ENCODE results near the gene TOX2. TPM values are rescaled to one million over a fixed set of nuclear protein-coding genes. Genes with fewer than 3 reads are reported as not detected.

The TOX2 gene
- total RNA-seq, 1 donor from 2014 or later: 5.0 TPM

DNA sequence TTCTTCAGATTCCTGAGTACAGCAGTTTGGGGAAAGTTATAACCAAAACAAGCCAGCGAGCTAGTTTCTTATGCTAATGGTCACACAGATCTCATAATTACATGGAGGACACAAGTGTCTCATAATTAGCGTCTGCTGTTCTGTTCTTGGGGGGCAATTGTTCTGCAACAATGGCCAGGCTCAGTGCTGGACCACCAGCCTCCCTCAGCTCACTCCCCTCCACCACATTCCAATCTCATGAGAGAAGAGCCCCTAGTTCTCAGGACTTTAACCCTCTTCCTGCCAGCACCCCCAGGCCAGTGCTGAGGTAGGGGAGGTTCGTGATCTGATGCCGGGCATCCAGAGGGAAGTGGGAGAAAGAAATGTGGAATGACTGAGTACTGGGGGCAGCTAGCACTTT, 20.2 kb upstream of the TOX2 start:
- peaks cover 1% of the 10 kb centered on the region for H3K9me3 Mint-ChIP-seq (ENCODE audit: unreplicated experiment)
- TF ChIP-seq CTCF (IDR thresholded peaks at IDR 0.05; ENCODE audit: unreplicated experiment): no peak
- peaks cover 4% of the 10 kb centered on the region for H3K27me3 Mint-ChIP-seq (ENCODE audit: unreplicated experiment)
- no peak overlapping the region for H3K27ac Mint-ChIP-seq (ENCODE audit: unreplicated experiment)
- H3K4me1 Mint-ChIP-seq (ENCODE audit: unreplicated experiment): no peaks in the 10 kb centered on the region
- H3K4me3 Mint-ChIP-seq (ENCODE audit: unreplicated experiment): no peak overlapping the region
- DNase-seq (ENCODE audit: low spot score): no peak
- no peaks in the 10 kb centered on the region for H3K36me3 Mint-ChIP-seq (ENCODE audit: low read depth, unreplicated experiment)

- no peak overlapping the region for H3K27ac Mint-ChIP-seq (ENCODE audit: unreplicated experiment)
- H3K9me3 Mint-ChIP-seq (ENCODE audit: unreplicated experiment): no peaks in the 10 kb centered on the region
These were observed 19.4 kb upstream of the TOX2 start for GRCh38 chr20:43895235-43895634.

DNA sequence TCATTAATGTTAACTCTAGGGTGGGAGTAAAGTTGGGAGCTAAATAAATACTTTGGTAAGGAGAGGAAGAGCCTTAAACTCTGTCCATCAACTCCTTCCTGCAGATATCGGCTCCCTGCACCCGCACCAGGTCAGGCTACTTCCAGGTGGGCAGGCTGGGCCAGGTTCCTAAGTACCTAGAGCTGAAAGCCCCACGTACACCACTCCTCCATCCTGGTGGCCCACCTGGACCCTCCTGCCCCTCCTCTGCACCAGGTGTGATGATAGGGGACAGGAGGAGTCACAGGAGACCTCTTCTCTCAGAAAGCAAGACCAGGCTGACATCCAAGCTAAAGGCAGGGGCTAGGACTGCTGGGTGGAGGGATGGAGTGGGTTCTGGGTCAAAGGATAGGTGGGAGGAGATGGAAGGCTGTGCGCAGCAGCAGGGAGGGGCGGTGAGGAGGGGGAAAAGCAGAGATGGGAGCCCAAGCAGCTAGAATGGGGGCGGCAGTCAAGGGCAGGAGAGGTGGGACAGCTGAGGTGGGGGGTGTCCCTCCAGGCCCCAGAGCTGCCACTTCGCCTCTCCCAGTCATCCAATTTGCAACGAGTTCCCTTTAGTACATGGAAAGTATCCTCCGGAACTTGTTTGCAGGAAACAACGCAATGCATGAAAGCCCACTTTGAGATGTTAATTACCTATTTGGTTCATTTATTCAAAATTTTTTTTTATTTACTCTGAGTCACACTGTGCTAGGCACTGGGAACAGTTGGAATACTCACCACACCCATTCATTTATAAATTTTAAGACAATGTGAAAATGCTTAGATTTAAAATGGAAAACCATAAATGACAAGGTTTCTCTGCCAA, 15.2 kb upstream of the TOX2 start:
- no peaks in the 10 kb centered on the region for H3K4me1 Mint-ChIP-seq (ENCODE audit: unreplicated experiment)
- DNase-seq (ENCODE audit: low spot score): no peak
- H3K27ac Mint-ChIP-seq (ENCODE audit: unreplicated experiment): no peak overlapping the region
- no peak overlapping the region for H3K4me3 Mint-ChIP-seq (ENCODE audit: unreplicated experiment)
- H3K27me3 Mint-ChIP-seq (ENCODE audit: unreplicated experiment): peaks cover 7% of the 10 kb centered on the region
- H3K36me3 Mint-ChIP-seq (ENCODE audit: low read depth, unreplicated experiment): no peaks in the 10 kb centered on the region
- no peaks in the 10 kb centered on the region for H3K9me3 Mint-ChIP-seq (ENCODE audit: unreplicated experiment)
- no peak for TF ChIP-seq CTCF (IDR thresholded peaks at IDR 0.05; ENCODE audit: unreplicated experiment)

More at GRCh38 chr20:43895235-43895634, 19.4 kb upstream of the TOX2 start:
- Mint-ChIP-seq H3K27me3 (ENCODE audit: unreplicated experiment) (peaks cover 4% of the 10 kb centered on the region), H3K4me1 (ENCODE audit: unreplicated experiment) (no peaks in the 10 kb centered on the region), H3K36me3 (ENCODE audit: low read depth, unreplicated experiment) (no peaks in the 10 kb centered on the region), H3K4me3 (ENCODE audit: unreplicated experiment) (no peak overlapping the region)
- no peak for TF ChIP-seq CTCF (IDR thresholded peaks at IDR 0.05; ENCODE audit: unreplicated experiment)
- DNase-seq (ENCODE audit: low spot score): no peak

- no peak overlapping the region for H3K4me3 Mint-ChIP-seq (ENCODE audit: unreplicated experiment)
- no peaks in the 10 kb centered on the region for H3K4me1 Mint-ChIP-seq (ENCODE audit: unreplicated experiment)
- H3K36me3 Mint-ChIP-seq (ENCODE audit: low read depth, unreplicated experiment): no peaks in the 10 kb centered on the region
- DNase-seq (ENCODE audit: low spot score): no peak
- H3K27ac Mint-ChIP-seq (ENCODE audit: unreplicated experiment): no peak overlapping the region
- no peaks in the 10 kb centered on the region for H3K9me3 Mint-ChIP-seq (ENCODE audit: unreplicated experiment)
- no peak for TF ChIP-seq CTCF (IDR thresholded peaks at IDR 0.05; ENCODE audit: unreplicated experiment)
- H3K27me3 Mint-ChIP-seq (ENCODE audit: unreplicated experiment): peaks cover 7% of the 10 kb centered on the region
These were observed 14.6 kb upstream of the TOX2 start for GRCh38 chr20:43900121-43900466.

DNA sequence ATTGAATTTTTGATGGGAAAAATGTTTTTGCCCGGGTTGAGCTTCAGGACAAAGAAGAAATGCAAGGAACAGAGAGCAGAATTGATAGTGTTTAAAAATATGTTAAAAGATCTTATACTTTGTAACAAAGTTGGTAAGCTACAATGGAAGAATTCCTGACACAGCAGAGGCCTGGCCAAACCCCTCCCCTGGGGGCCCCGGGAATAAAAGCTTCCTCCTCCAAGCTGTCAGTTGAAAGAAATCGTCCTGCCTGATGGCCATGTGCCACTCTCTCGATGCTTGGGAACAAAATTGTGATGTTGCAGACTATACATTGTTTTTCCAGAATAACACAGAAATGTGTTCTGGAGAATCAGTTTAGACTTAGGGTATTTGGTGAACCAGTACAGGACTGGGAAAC, 14.2 kb upstream of the TOX2 start:
- Mint-ChIP-seq H3K27me3 (ENCODE audit: unreplicated experiment) (peaks cover 7% of the 10 kb centered on the region), H3K36me3 (ENCODE audit: low read depth, unreplicated experiment) (no peaks in the 10 kb centered on the region), H3K4me3 (ENCODE audit: unreplicated experiment) (no peak overlapping the region), H3K9me3 (ENCODE audit: unreplicated experiment) (no peaks in the 10 kb centered on the region), H3K27ac (ENCODE audit: unreplicated experiment) (no peak overlapping the region), H3K4me1 (ENCODE audit: unreplicated experiment) (no peaks in the 10 kb centered on the region)
- no peak for DNase-seq (ENCODE audit: low spot score)
- TF ChIP-seq CTCF (IDR thresholded peaks at IDR 0.05; ENCODE audit: unreplicated experiment): no peak

All from endothelial cell (in vitro differentiated cells).